WTC11 (cell line): Measurements from ENCODE around the gene NAT16.

Source experiments
- ELF4 ChIP-seq: sonication (generic); formaldehyde crosslinking; IDR thresholded peaks from 2 replicates; pipeline ENCODE4 v1.8.1; 2022; ENCODE audit warnings: low read depth, mild to moderate bottlenecking, moderate library complexity, missing genetic modification reagents
- TF ChIP-seq, protein P1 (sequence below): fragments of 200-600 bp; IDR thresholded peaks from 2 replicates; pipeline ENCODE4 v1.8.0; 2022; ENCODE audit warnings: antibody characterized with exemption
- TF ChIP-seq, protein P2 (sequence below): sonication (generic); formaldehyde crosslinking; IDR thresholded peaks from 2 replicates; pipeline ENCODE4 v1.8.1; 2023; ENCODE audit warnings: mild to moderate bottlenecking, missing genetic modification reagents, moderate library complexity

DNA sequence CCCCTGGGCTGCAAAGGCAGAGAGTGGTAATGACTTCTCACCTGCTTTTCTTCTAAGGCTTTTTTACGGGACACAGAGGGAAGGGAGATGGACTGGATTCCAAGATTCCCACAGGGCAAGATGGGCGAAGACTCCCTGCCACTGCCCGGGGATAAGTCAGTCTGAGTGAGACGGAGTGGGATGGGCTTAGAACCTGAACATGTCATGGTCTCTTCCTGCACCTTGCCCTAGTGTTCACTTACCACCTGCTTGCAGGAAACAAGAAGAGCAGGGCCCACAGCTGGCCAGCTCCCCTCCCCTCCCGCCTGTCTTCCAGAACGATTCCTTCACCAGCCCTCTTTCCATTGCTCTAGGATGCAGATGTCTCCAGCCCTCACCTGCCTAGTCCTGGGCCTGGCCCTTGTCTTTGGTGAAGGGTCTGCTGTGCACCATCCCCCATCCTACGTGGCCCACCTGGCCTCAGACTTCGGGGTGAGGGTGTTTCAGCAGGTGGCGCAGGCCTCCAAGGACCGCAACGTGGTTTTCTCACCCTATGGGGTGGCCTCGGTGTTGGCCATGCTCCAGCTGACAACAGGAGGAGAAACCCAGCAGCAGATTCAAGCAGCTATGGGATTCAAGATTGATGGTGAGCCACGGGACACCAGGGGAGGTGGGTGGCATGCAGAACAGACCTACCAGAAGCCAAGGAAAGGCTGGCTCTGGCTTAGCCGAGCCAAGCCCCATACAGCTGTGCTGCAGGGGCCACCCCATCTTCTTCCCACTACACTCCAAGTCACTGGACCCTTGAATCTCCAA lies 51.9 kb downstream of the NAT16 start:
- TF ChIP-seq, protein P1, sequence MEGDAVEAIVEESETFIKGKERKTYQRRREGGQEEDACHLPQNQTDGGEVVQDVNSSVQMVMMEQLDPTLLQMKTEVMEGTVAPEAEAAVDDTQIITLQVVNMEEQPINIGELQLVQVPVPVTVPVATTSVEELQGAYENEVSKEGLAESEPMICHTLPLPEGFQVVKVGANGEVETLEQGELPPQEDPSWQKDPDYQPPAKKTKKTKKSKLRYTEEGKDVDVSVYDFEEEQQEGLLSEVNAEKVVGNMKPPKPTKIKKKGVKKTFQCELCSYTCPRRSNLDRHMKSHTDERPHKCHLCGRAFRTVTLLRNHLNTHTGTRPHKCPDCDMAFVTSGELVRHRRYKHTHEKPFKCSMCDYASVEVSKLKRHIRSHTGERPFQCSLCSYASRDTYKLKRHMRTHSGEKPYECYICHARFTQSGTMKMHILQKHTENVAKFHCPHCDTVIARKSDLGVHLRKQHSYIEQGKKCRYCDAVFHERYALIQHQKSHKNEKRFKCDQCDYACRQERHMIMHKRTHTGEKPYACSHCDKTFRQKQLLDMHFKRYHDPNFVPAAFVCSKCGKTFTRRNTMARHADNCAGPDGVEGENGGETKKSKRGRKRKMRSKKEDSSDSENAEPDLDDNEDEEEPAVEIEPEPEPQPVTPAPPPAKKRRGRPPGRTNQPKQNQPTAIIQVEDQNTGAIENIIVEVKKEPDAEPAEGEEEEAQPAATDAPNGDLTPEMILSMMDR = no peak
- no peak for TF ChIP-seq ELF4 (CRISPR knock-in tag)
- TF ChIP-seq, protein P2, sequence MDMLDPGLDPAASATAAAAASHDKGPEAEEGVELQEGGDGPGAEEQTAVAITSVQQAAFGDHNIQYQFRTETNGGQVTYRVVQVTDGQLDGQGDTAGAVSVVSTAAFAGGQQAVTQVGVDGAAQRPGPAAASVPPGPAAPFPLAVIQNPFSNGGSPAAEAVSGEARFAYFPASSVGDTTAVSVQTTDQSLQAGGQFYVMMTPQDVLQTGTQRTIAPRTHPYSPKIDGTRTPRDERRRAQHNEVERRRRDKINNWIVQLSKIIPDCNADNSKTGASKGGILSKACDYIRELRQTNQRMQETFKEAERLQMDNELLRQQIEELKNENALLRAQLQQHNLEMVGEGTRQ (CRISPR knock-in tag) = no peak
